Effector CD4-positive, alpha-beta T cell (primary cell): ENCODE results near the gene MLANA.

Experiments
- DNase-seq: peaks from one replicate; pipeline ENCODE4 v3.0.0-alpha.2; 2020

MLANA gene

DNA sequence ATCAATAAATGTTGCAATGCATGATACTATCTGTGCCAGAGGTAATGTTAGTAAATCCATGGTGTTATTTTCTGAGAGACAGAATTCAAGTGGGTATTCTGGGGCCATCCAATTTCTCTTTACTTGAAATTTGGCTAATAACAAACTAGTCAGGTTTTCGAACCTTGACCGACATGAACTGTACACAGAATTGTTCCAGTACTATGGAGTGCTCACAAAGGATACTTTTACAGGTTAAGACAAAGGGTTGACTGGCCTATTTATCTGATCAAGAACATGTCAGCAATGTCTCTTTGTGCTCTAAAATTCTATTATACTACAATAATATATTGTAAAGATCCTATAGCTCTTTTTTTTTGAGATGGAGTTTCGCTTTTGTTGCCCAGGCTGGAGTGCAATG, 18.2 kb downstream of the MLANA start:
- DNase-seq = no peak

DNA sequence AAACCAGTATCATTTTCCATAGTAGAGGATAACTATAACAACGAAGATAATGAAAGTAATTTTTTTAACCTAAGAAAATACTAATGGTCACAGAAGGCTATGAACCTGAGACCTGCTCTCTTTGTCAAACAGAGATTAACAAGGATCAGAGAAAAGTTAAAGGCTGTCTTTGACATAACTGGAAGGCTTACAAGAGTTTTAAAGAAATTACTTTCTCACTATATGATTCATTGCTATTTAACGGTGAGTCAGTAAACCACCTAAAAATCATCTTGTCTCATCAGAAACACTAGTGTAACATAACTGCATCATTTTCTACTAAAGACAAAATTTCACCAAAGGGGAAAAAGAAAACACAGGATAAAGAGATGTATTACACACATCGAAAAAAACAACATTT, 19.3 kb downstream of the MLANA start:
- DNase-seq = no peak

DNA sequence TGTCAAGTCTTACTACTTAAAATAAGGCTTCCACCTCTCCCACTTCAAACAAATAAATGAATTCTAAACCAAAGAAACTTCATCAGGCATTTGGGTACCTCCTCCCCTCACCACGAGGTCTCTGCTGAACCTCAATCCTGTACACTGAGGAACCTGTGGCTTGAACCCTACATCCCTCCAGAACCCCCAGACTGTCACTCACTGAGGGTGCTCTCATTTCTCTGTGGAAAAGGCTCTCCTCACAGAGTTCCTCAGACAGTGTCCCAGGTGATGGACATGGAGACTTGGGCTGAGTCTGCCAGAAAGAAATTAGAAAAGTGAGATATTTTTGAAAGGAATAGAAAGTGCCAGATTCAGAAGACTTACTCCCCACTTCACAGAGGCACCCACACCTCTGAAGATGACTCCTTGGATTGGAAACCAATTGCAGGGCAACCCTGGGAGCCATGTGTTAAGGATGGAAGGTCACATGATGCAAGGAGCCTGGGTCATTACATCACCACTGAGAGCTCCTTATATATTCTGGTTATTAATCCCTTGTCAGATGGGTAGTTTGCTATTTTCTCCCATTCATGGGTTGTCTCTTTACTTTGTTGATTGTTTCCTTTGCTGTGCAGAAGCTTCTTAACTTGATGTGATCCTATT, 19.8 kb downstream of the MLANA start:
- no peak for DNase-seq

DNA sequence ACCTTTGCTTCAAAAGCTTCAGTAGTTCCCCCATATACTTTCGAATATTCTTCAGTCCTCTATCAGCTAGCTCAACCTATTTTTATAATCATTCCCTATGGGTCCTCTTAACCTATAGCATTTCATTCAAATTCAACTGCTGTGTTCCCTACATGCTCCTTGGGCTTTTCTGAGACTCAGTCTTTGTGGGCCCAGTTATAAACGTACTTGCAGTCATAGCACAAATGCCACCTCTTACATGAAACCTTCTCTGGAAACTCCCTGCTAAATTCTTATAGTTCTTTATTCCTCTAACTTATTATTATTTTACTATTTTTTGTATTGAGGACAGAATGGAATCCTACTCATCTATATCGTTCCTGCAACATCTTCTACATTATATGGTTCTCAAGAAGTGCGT, 24.7 kb downstream of the MLANA start:
- DNase-seq = no peak

DNA sequence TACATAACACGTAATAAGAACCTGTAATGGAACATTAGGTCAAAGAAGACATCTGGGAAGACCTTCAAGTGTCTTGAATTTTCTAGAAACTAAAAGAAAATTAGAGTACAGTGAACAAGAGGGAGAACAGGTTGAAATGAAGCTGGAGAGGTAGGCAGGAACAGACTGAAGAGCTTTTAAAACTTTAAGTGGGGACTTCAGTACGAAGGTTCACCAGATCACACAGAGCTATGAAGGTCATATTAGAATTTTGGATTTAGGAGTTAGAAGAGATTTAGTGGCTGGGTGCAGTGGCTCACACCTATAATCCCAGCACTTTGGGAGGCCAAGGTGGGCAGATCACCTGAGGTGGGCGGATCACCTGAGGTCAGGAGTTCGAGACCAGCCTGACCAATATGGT, 26.6 kb downstream of the MLANA start:
- DNase-seq = no peak

DNA sequence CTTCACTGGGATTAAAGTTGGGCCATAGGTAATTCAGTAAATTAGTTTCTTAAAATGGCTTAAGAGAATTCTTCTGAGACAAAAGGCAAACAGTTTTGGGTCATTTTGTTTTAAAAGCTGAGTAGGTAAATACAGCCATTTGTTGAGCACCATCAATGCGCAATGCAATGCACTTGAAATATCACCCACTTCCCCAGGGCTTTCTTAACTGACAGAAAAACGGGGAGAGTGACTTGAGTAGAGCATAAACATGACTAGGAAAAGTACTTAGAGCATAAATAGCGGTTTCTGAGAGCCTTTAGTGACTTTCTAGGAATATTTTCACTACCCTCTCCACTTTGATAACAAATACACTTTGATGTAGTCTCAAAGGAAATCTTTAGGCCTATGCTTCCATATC, 27.2 kb downstream of the MLANA start:
- no peak for DNase-seq

DNA sequence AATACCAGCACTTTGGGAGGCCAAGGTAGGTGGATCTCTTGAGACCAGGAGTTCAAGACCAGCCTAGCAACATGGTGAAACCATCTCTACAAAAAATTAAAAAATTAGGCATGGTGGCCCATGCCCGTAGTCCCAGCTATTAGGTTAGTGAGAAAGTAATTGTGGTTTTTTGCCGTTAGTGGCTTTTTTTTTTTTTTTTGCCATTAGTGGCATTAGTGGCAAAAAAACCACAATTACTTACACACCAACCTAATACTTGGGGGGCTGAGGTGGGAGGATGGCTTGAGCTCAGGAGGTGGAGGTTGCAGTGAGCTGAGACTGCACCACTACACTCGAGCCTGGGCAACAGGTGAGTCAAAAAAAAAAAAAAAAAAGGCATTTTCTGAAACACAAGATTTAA, 27.8 kb downstream of the MLANA start:
- DNase-seq = no peak

DNA sequence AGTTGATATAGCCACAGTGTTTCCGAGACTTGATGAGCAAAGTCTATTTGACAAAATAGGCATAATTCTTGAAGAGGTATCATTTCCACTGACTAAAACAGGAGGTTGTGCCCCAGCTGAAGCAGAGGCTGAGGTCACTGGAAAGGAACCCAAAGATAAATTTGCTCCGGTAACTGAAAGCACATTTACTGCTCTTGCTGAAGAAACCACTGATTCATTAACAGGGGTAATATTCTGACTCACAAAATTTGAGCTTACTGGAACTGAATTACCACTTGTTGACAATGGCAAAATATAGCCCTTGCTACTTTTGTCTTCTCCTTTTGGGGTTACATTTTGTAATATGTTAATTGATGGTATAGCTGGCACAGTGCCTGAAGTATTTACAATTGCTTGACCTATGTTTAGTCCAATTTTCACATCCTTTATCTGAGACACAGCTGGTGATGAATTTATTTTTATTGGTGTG, 30.2 kb downstream of the MLANA start:
- no peak for DNase-seq

DNA sequence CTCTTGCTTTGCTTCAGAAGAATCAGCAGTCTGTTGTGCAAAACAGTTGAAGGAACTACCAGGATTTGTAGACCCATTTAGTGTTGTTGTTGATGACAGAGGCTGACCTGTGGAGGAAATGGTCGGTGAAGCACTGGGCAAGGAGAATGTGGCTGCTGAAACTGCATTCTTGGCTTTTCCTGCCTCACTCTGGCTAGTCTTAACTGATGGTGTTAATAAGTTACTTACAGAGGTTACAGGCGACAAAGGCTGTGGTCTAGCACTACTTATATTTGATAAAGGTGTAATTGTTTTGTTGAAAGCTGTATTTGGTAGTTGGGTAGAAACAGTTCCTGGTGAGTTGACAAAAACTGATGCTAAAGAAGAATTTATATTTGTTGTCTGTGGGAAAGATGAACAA, 31.5 kb downstream of the MLANA start:
- DNase-seq = no peak

DNA sequence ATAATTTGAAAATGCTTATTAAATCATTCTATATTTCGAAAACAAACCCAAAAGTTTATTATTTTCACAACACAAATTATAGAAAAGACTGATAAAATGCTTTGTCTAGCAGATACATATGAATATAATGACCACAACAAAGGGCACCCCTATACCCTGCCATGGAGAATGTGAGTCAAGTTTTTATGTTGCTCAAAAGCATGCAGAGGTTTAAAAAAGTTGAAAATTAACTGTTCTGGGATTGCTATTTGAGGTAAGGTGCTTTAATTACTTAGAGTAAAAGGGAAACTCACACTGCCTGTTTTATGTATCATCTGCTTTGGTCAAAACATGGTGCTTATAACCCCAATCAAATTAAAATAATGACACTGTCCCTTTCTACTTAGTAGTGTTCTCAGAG, 41.0 kb downstream of the MLANA start:
- DNase-seq = no peak

DNA sequence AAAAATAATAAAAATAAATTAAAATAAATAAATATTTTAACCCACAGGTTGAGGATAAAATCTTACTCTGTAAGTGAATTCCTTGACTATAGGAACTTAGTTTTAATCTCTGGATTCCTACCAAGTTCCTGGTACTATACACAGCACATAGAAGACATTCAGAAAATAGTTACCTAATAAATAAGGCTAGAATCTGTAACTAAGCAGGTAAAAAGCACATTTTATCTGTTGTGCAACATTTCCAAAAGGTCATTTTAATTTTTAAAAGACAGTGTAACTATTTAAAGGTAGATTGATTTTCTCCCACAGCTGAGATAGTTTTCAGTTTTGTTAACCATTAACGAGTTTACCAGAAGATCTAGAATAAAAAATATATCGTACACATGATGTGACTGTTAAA, 47.8 kb downstream of the MLANA start:
- no peak for DNase-seq

DNA sequence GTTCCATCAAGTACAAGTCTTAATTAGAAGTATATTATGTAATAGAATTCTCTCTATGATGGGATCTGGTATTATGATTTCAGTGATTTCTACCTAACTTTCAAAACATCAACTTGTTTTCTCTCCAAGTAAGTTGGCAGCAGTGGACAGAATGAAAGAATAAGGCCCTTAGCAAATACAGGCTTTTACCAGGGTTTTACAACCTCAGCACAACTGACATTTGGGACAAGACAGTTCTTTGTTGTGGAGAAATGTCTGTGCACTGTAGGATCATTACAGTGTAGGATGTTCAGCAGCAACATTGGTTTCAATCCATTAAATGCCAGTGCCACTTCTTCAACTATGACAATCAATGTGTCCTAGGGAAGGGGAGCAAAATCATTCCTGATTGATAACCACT, 48.8 kb downstream of the MLANA start:
- no peak for DNase-seq

DNA sequence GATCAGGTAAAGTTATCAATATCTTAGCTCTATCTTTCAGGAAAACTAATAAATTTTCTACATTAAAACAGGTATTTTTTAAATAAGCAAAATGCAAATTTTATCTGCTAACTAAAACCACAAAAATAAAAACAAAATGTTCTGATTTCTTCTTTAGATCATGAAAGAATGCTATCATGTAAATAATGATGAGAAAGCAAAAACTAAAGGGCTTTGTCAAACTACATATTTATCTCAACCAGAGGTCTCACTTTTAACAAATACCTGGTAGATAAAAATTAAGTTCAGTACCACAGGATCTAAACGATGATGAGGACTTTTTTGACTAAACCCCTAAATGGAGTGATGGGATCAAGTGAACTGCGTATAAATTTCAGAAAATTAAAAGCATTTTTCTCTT, 50.5 kb downstream of the MLANA start:
- DNase-seq = no peak

DNA sequence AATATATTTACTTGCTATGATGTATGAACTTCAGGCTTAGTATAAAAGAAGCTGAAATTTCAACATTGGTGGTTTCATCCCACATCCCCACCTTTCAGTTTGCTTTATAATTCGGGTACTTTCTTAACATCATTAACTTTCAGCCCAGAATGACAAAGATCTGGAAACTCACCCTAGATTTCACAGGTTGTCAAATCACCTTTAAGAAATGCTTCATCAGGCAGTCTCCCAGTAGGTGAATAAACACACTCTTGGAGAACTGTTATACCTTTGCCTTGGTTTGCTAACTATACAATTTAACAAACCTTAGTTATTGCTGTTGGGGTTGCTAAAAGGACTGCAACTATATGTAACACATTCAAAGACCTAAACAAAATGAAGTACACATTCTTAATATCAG, 54.4 kb downstream of the MLANA start:
- DNase-seq = no peak

DNA sequence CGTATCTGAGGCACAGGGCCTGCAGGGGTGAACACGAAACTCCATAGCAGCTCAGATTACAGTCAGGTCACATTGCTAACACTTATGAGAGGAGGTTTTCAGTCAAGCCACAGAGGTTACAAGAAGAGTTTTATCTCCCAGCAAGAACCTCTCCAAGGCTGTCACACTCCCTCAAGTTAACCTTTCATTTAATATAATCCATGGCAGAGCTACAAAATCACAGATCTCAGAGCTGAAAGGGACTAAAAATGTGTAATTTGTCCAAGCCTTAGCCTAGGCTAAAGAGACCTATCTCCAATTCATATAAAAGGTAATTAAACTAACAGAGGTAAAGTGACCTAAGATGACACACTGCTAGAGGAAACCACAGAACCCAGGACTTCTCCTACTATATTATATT, 57.2 kb downstream of the MLANA start:
- DNase-seq = no peak

DNA sequence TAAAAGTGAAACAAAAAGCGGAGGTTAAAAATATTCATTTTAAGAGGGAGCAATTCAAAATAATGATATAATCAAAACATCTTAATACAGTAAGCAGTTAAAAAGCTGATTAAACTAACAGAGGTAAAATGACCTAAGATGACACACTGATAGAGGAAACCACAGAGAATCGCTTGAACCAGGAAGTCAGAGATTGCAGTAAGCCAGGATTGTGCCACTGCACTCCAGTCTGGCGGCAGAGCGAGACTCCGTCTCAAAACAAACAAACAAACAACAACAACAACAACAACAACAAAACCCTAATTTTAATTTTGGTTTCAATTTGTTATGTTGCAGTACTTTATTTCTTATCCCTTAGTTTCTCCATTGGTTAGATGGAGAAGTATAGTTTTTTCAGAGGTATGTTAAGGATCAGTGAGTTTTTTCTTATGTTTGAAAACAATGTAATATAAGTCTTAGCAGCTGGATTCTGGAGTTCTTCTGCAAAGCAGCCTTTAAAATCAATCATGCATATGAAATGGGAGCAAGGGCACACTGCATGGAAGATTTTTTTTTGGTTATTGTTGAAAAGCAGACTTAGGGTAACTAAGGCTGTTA, 58.5 kb downstream of the MLANA start:
- no peak for DNase-seq

DNA sequence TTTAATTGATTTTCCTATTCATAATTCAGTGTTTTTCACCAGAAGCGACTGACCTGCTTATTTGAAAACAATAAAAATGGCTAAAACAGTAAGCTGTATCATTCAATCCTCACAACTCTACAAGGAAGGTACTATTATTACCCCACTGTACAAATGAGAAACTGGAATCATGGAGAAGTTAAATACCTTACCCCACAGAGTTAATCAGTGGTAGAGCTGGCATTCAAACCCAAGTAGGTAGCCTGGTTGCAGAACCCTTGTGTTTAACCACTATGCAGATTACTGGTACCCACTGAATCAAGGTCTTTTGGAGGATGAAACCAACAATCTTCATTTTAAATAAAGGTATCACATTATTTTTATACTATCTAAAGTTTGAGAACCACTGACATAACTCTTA, 59.6 kb downstream of the MLANA start:
- no peak for DNase-seq

DNA sequence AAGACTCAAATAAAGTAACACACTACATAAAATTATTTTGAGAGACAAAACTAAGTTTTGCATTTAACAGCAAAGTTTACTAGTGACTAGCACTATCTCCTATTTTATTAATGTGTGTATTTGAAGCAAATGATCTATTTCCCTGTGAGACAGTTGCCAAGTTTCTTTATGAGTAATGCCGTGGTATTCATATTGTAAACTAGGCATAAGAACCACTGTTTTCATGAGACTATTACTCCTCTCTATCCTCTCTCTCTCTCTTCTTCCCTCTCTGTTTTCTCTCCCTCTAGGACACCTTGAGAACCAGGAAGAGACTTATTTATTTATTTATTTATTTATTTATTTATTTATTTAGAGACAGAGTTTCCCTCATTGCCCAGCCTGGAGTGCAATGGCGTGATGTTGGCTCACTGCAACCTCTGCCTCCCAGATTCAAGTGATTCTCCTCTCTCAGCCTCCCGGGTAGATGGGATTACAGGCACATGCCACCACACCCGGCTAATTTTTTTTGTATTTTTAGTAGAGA, 61.1 kb downstream of the MLANA start:
- no peak for DNase-seq

DNA sequence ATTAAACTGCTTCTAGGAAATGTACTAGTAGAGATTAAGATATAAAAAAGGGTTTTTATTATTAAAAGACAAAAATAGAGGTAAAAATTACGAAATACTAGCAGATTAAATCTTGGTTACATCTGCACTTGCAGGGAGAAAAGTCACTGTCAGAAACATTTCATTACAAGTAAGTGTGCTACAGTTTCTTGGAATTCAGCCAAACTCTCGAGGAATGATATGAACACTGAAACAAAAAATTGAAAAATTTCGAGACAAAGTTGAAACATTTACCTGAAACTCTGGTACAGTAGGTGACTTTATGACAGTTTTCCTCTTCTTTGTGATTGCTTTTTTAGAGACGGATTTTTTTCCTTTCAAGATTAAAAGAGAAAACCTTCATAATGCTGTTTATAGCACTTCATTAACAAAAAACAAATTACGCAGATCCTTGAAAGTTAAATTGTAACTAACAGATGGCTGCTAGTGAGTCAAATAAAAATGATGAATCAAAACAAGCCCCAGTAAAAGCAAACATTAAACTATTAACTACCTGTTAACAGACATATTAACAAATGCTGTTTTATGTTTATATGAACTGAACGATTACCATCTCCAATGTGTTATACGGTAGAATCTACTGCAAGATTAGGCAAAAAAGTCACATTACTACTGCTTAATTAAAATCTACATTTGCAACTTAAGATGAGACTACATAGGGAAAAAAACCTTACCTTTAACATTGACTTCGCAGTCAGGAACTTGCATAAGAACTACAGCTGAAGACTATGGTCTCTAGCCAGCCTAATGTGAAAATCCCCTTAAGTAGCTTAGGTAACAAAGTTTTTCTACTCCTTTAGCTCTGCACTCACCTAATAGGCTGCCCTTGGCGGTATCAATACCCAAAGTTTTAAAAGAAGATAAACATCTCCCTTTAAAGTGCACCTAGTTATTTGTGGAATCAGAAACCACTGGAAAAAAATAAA, 63.3 kb downstream of the MLANA start:
- no peak for DNase-seq

DNA sequence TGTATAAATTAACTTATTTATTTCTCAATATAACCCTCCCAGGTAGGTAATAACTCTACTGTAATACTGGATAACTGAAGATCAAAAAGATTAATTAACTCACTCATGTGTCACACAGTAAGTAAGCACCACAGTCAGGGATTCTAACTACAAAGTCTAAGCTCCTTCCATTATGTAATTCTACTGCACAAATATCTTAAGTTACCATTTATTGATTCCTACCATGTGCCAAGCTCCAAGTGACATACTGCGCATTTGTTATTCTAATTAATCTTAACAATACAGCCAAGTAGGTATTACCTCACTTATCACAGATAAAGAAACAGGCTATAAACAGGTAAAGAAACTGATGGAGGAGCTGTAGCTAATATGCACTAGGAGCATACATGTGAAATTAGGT, 66.5 kb downstream of the MLANA start:
- no peak for DNase-seq

DNA sequence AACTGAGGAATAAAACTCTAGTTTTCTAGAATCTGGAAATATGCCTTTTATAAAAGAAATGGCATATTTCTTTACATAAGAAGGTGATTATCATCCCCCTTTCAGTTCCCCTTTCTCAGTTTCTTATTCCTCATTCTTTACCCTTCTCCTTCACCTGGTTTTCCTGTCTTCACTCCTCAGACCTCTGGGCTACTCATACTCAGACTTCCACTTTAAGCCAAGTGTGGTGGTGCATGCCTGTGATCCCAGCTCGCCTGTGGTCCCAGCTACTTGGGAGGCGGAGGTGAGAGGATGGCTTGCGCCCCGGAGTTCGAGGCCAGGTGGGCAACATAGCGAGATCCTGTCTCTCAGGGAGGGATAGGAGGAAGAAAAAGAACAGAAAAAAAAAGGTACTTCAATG, 67.6 kb downstream of the MLANA start:
- no peak for DNase-seq
